ENCODE measurements around the gene MAML3. TPM values are rescaled to one million over a fixed set of nuclear protein-coding genes. Genes with fewer than 3 reads are reported as not detected.

MAML3 gene
- total and polyA plus RNA-seq, 2 experiments from 2014 or later, result 4.1 to 11.2 TPM

- H3K9me3 ChIP-seq (ENCODE audit: low read depth), result no peaks in the 10 kb centered on the region
- no peaks in the 10 kb centered on the region for H3K36me3 ChIP-seq (replicated peaks; ENCODE audit: insufficient read depth, low read depth)
- H3K4me2 ChIP-seq, result no peak overlapping the region
- no peak overlapping the region for H3K27ac ChIP-seq
- no peaks in the 10 kb centered on the region for H4K20me1 ChIP-seq (ENCODE audit: insufficient read depth, poor library complexity, severe bottlenecking)
- 84% methylated on average over 4 of the region's 4 CpGs for WGBS (ENCODE audit: low lambda C conversion rate, missing lambda C conversion rate)
- no peak overlapping the region for H3K4me3 ChIP-seq
- H3K27me3 ChIP-seq, result no peaks in the 10 kb centered on the region
- H3K9me2 ChIP-seq (replicated peaks; ENCODE audit: insufficient read depth), result no peaks in the 10 kb centered on the region
- peaks cover 24% of the 10 kb centered on the region for H3K4me1 ChIP-seq (ENCODE audit: insufficient read depth)
- peaks cover 10% of the 10 kb centered on the region for H3K79me2 ChIP-seq
- H2AFZ ChIP-seq, result no peak overlapping the region
- TF ChIP-seq EZH2phosphoT487 (IDR thresholded peaks at IDR 0.05; ENCODE audit: low read depth, severe bottlenecking, unreplicated experiment), result no peak
- no peak for TF ChIP-seq EZH2 (IDR thresholded peaks at IDR 0.05; ENCODE audit: borderline replicate concordance)
- TF ChIP-seq CTCF (IDR thresholded peaks at IDR 0.05; ENCODE audit: poor library complexity), result no peak
- no peak for DNase-seq (ENCODE audit: low spot score)
These were observed 393.4 kb downstream of the MAML3 start for GRCh38 chr4:139760567-139760966.

GRCh38 chr4:139759097-139759496, 394.9 kb downstream of the MAML3 start:
- Histone ChIP-seq H3K4me3 (no peak overlapping the region), H3K9me2 (replicated peaks; ENCODE audit: insufficient read depth) (no peaks in the 10 kb centered on the region), H2AFZ (no peak overlapping the region), H4K20me1 (ENCODE audit: insufficient read depth, poor library complexity, severe bottlenecking) (no peaks in the 10 kb centered on the region), H3K4me2 (no peak overlapping the region), H3K4me1 (ENCODE audit: insufficient read depth) (peaks cover 22% of the 10 kb centered on the region), H3K27me3 (no peaks in the 10 kb centered on the region), H3K79me2 (peaks cover 10% of the 10 kb centered on the region), H3K9me3 (ENCODE audit: low read depth) (no peaks in the 10 kb centered on the region), H3K27ac (no peak overlapping the region), H3K36me3 (replicated peaks; ENCODE audit: insufficient read depth, low read depth) (no peaks in the 10 kb centered on the region)
- 97% methylated on average over 4 of the region's 4 CpGs for WGBS (ENCODE audit: low lambda C conversion rate, missing lambda C conversion rate)
- no peak for DNase-seq (ENCODE audit: low spot score)
- TF ChIP-seq CTCF (IDR thresholded peaks at IDR 0.05; ENCODE audit: poor library complexity), result no peak
- no peak for TF ChIP-seq EZH2phosphoT487 (IDR thresholded peaks at IDR 0.05; ENCODE audit: low read depth, severe bottlenecking, unreplicated experiment)
- TF ChIP-seq EZH2 (IDR thresholded peaks at IDR 0.05; ENCODE audit: borderline replicate concordance), result no peak

- TF ChIP-seq EZH2 (IDR thresholded peaks at IDR 0.05; ENCODE audit: borderline replicate concordance) (no peak), EZH2phosphoT487 (IDR thresholded peaks at IDR 0.05; ENCODE audit: low read depth, severe bottlenecking, unreplicated experiment) (no peak), CTCF (IDR thresholded peaks at IDR 0.05; ENCODE audit: poor library complexity) (no peak)
- WGBS (ENCODE audit: low lambda C conversion rate, missing lambda C conversion rate), result 88% methylated on average over 10 of the region's 10 CpGs
- H2AFZ ChIP-seq, result no peak overlapping the region
- H3K4me3 ChIP-seq, result no peak overlapping the region
- no peaks in the 10 kb centered on the region for H3K9me3 ChIP-seq (ENCODE audit: low read depth)
- H3K27me3 ChIP-seq, result no peaks in the 10 kb centered on the region
- no peak overlapping the region for H3K4me2 ChIP-seq
- no peaks in the 10 kb centered on the region for H3K36me3 ChIP-seq (replicated peaks; ENCODE audit: insufficient read depth, low read depth)
- H3K27ac ChIP-seq, result no peak overlapping the region
- peaks cover 10% of the 10 kb centered on the region for H3K79me2 ChIP-seq
- no peaks in the 10 kb centered on the region for H4K20me1 ChIP-seq (ENCODE audit: insufficient read depth, poor library complexity, severe bottlenecking)
- H3K4me1 ChIP-seq (ENCODE audit: insufficient read depth), result no peaks in the 10 kb centered on the region
- DNase-seq (ENCODE audit: low spot score), result no peak
- no peaks in the 10 kb centered on the region for H3K9me2 ChIP-seq (replicated peaks; ENCODE audit: insufficient read depth)
These were observed 397.4 kb downstream of the MAML3 start for GRCh38 chr4:139756391-139757180.

All from hepatocyte (in vitro differentiated cells).